Esophagus muscularis mucosa (tissue), 3 donors: ENCODE data around the gene ANKRD13B.

Experiments
- POLR2A ChIP-seq: fragments of 450-650 bp; IDR thresholded peaks from one replicate; pipeline ENCODE4 v1.6.1; 2017; ENCODE audit warnings: antibody characterized with exemption, moderate library complexity, mild to moderate bottlenecking, low read depth
- POLR2AphosphoS5 ChIP-seq, 2 donors: sonication (generic); formaldehyde crosslinking; IDR thresholded peaks; one replicate each; pipeline ENCODE4 v1.6.1; 2017; ENCODE audit warnings: antibody characterized with exemption in 2 of 2
- TF ChIP-seq, protein P1 (sequence below), 3 experiments: fragments of 200-600 bp in 2 of 3; fragments of 450-650 bp in 1 of 3; sonication (generic) in 2 of 3; IDR thresholded peaks; one replicate each; pipeline ENCODE4 v1.5.1; 2017 to 2019; ENCODE audit warnings: antibody characterized with exemption in 3 of 3, mild to moderate bottlenecking in 2 of 3, moderate library complexity in 1 of 3

- TF ChIP-seq, protein P1, sequence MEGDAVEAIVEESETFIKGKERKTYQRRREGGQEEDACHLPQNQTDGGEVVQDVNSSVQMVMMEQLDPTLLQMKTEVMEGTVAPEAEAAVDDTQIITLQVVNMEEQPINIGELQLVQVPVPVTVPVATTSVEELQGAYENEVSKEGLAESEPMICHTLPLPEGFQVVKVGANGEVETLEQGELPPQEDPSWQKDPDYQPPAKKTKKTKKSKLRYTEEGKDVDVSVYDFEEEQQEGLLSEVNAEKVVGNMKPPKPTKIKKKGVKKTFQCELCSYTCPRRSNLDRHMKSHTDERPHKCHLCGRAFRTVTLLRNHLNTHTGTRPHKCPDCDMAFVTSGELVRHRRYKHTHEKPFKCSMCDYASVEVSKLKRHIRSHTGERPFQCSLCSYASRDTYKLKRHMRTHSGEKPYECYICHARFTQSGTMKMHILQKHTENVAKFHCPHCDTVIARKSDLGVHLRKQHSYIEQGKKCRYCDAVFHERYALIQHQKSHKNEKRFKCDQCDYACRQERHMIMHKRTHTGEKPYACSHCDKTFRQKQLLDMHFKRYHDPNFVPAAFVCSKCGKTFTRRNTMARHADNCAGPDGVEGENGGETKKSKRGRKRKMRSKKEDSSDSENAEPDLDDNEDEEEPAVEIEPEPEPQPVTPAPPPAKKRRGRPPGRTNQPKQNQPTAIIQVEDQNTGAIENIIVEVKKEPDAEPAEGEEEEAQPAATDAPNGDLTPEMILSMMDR (IDR thresholded peaks at IDR 0.05): no peak
- TF ChIP-seq POLR2AphosphoS5 (IDR thresholded peaks at IDR 0.05) (no peak), POLR2A (no peak)
Observed at GRCh38 chr17:29555840-29556239, 37.1 kb upstream of the ANKRD13B start.
